ENCODE results near the gene COMP.

COMP gene

GRCh38 chr19:18790566-18791314 is at the start of gene COMP:
Gene COMP (minus strand): TSS chr19:18791305. CDS start chr19:18791269, 36 bp downstream.
- Histone ChIP-seq H3K4me3 (ENCODE audit: low read length) (peak within 1 kb of the TSS; percentile 57; the same call in 1 of the 2 replicates), H3K4me1 (ENCODE audit: insufficient read depth, low read length) (no peaks in the 10 kb centered on the region), H3K9me3 (ENCODE audit: insufficient read depth, low read depth, low read length) (no peaks in the 10 kb centered on the region; the same call in 1 of the 2 replicates), H3K9ac (ENCODE audit: low read depth, low read length) (no peak within 1 kb of the TSS), H3K36me3 (ENCODE audit: insufficient read depth, low read depth, low read length) (no peaks in the 10 kb centered on the region), H3K27me3 (ENCODE audit: insufficient read depth, low read length) (peaks cover 99% of the 10 kb centered on the region), H3K27ac (ENCODE audit: low read length) (no peak within 1 kb of the TSS)

- Histone ChIP-seq H3K36me3 (ENCODE audit: insufficient read depth, low read depth, low read length) (peaks cover 19% of the 10 kb centered on the region), H3K9ac (ENCODE audit: low read depth, low read length) (0 out of 2 replicates have a peak overlapping the region, but pooled peaks have one; percentile 38), H3K27ac (ENCODE audit: low read length) (no peak overlapping the region), H3K27me3 (ENCODE audit: insufficient read depth, low read length) (no peaks in the 10 kb centered on the region), H3K4me1 (ENCODE audit: insufficient read depth, low read length) (peaks cover 4% of the 10 kb centered on the region; the same call in 1 of the 2 replicates), H3K9me3 (ENCODE audit: insufficient read depth, low read depth, low read length) (no peaks in the 10 kb centered on the region), H3K4me3 (ENCODE audit: low read length) (no peak overlapping the region)
Measured at GRCh38 chr19:18840288-18841267, 49.5 kb upstream of the COMP start.

DNA sequence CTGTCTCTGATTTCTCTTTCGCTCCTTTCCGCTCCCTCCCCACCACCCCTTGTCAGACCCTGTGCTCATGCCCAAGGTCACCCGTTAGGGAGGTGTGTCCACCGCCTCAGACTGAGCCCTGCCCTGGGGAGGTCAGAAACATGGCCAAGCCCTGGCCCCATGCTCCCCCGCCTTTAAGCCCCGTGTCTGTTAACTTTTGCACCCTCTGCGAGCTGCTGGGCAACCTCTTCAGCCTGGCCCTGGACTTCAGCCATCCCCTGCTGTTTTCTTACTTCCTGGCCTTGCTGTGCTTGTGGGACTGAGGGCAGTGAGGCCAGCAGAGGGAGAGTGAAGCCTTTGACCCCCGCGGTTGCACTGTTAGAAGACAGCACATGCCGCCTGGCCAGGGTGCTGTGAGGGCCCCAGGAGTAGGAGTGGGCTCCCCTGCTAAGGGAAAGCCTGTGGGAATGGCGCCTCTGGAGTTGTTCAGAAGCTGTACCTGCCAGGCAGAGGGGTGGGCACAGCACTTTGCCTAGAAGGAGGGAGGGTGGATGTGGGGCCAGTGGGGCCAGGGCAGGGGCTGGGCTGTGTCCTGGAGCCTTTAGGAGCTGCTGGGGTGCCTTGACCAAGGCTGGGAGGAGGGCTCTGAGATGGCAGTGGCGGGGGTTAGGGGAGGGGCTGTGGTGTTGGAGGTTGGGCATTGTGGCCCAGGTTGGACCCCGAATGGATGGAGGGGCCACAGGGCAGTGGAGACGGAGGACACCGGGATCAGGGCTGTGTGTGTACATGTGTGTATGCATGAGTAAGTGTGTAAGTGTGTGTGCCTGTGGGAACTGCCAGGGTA is 48.6 kb upstream of the COMP start:
- Histone ChIP-seq H3K27me3 (ENCODE audit: insufficient read depth, low read length) (no peaks in the 10 kb centered on the region), H3K4me3 (ENCODE audit: low read length) (no peak overlapping the region), H3K4me1 (ENCODE audit: insufficient read depth, low read length) (peaks cover 8% of the 10 kb centered on the region; the same call in 1 of the 2 replicates), H3K27ac (ENCODE audit: low read length) (no peak overlapping the region), H3K9me3 (ENCODE audit: insufficient read depth, low read depth, low read length) (no peaks in the 10 kb centered on the region), H3K9ac (ENCODE audit: low read depth, low read length) (no peak overlapping the region), H3K36me3 (ENCODE audit: insufficient read depth, low read depth, low read length) (peaks cover 28% of the 10 kb centered on the region)

DNA sequence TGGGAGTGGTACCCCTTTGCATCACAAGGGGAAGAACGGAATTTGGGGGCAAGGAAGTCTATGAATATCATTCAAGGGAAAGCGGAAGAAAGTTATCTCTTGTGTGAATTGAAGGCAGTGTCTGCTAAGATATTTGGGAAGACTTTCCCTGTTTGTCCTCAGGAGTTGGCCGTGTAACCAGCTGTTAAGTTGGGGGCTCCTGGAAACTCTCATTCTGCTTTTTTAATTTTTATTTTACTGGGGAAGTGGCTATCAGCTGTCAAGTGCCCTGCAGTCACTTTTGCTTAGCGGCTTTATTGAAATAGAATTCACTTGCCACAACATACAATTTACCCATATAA is 43.5 kb upstream of the COMP start:
- Histone ChIP-seq H3K4me3 (ENCODE audit: low read length) (peak overlapping the region; percentile 90), H3K9ac (ENCODE audit: low read depth, low read length) (no peak overlapping the region), H3K27ac (ENCODE audit: low read length) (no peak overlapping the region)

GRCh38 chr19:18833849-18834643 is 42.9 kb upstream of the COMP start:
- Histone ChIP-seq H3K27me3 (ENCODE audit: insufficient read depth, low read length) (no peaks in the 10 kb centered on the region), H3K9me3 (ENCODE audit: insufficient read depth, low read depth, low read length) (no peaks in the 10 kb centered on the region), H3K4me1 (ENCODE audit: insufficient read depth, low read length) (peaks cover 14% of the 10 kb centered on the region), H3K4me3 (ENCODE audit: low read length) (peak overlapping the region; percentile 90), H3K9ac (ENCODE audit: low read depth, low read length) (peak overlapping the region; percentile 22; the same call in 1 of the 2 replicates), H3K27ac (ENCODE audit: low read length) (no peak overlapping the region), H3K36me3 (ENCODE audit: insufficient read depth, low read depth, low read length) (peaks cover 28% of the 10 kb centered on the region)

More for the DNA sequence above, 43.5 kb upstream of the COMP start:
- peaks cover 14% of the 10 kb centered on the region for H3K4me1 ChIP-seq (ENCODE audit: insufficient read depth, low read length)
- H3K27me3 ChIP-seq (ENCODE audit: insufficient read depth, low read length): no peaks in the 10 kb centered on the region
- no peaks in the 10 kb centered on the region for H3K9me3 ChIP-seq (ENCODE audit: insufficient read depth, low read depth, low read length)
- peaks cover 28% of the 10 kb centered on the region for H3K36me3 ChIP-seq (ENCODE audit: insufficient read depth, low read depth, low read length)

DNA sequence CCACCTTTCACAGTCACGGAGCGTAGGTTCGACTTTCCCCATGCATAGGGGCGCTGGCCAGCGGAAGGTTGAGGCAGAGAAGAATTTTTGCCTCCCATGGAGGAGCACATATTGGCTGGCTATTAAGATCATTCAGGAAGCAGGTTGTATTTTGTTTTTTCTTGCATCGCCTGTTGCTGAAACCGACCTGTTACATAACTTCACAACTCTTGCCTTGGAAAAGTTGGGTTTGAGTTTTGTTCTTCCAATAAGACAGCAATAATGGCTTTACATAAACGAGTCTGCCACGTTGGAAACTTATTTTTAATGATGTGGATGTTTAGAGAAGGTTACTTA is 42.0 kb upstream of the COMP start:
- Histone ChIP-seq H3K36me3 (ENCODE audit: insufficient read depth, low read depth, low read length) (peaks cover 28% of the 10 kb centered on the region), H3K27me3 (ENCODE audit: insufficient read depth, low read length) (peaks cover 5% of the 10 kb centered on the region), H3K9ac (ENCODE audit: low read depth, low read length) (peak overlapping the region; percentile 85), H3K9me3 (ENCODE audit: insufficient read depth, low read depth, low read length) (no peaks in the 10 kb centered on the region), H3K4me3 (ENCODE audit: low read length) (peak overlapping the region; percentile 90), H3K27ac (ENCODE audit: low read length) (no peak overlapping the region), H3K4me1 (ENCODE audit: insufficient read depth, low read length) (peaks cover 14% of the 10 kb centered on the region)

DNA sequence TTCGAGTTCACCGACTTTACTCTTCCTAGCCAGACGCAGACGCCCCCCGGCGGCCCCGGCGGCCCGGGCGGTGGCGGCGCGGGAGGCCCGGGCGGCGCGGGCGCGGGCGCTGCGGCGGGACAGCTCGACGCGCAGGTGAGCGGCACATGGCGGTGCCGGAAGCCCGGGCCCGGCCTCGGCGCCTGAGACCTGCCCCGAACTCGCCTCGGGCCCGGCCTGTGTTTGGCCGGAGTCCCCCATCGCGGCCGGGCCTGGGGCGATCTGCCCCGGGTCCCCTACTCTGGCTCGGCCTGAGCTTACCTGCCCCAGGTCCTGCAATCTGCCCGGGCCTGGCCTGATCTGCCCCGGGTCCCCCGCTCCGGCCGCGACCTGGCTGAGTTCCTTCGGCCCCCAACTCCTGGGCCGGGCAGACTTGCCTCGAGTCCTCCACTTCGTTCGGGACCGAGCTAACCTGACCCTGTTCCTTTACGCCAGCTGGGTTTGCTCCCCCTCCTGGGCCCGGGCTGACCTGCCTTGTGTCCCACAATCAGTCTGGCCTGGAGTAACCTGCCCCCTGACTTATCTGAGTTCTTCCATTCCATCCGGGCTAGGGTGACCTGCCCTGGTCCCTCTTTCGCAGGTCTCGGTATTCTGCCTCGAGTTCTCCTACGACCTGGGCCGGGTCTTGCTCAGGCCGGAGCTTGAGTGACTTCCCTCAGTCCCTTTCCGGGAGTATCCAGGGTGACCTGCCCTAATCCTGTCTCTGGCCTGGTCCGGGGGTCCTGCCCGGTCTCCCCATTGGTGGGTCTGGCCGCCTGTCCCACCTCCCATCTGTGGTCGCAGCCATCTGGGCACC is 41.4 kb upstream of the COMP start:
- H3K36me3 ChIP-seq (ENCODE audit: insufficient read depth, low read depth, low read length): peaks cover 22% of the 10 kb centered on the region
- H3K27me3 ChIP-seq (ENCODE audit: insufficient read depth, low read length): peaks cover 5% of the 10 kb centered on the region
- no peaks in the 10 kb centered on the region for H3K9me3 ChIP-seq (ENCODE audit: insufficient read depth, low read depth, low read length)
- peaks cover 14% of the 10 kb centered on the region for H3K4me1 ChIP-seq (ENCODE audit: insufficient read depth, low read length)
- peak overlapping the region; percentile 85 for H3K9ac ChIP-seq (ENCODE audit: low read depth, low read length)
- no peak overlapping the region for H3K27ac ChIP-seq (ENCODE audit: low read length)
- H3K4me3 ChIP-seq (ENCODE audit: low read length): peak overlapping the region; percentile 90

DNA sequence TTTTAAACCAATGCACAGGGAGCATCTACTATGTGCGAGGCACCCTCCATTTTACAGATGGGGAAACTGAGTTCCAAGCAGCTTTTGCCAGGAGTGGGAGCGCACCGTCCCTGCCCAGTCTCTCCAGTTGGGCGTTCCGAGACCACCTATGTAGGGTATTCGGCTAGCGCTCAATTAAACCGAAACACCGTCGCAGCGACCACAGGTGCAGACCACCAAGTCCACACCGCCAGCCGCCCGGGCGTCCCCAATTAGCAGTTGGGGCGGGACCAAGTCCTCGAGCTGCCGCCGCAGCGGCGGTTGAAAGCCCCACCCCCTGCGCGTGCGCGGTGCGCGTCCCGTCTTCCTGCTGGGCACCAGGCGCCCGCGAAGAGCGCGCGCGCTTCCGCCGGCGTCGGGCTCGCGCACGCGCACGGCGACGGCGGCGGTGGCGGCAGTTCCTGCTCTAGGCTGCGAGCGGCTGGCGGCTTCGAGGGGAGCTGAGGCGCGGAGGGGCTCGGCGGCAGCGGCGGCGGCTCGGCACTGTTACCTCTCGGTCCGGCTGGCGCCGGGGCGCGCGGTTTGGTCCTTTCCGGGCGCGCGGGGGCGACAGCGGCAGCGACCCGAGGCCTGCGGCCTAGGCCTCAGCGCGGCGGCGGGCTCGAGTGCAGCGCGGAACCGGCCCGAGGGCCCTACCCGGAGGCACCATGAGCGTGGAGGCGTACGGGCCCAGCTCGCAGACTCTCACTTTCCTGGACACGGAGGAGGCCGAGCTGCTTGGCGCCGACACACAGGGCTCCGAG is 40.6 kb upstream of the COMP start, which contains the start of gene UPF1:
TSS of gene UPF1 (plus strand) at position 436 of the 782 bp plus-strand sequence. CDS start at position 687, 251 bp downstream.
- no peak within 1 kb of the TSS for H3K27ac ChIP-seq (ENCODE audit: low read length)
- no peaks in the 10 kb centered on the region; the same call in 1 of the 2 replicates for H3K9me3 ChIP-seq (ENCODE audit: insufficient read depth, low read depth, low read length)
- peak within 1 kb of the TSS; percentile 90 for H3K4me3 ChIP-seq (ENCODE audit: low read length)

DNA sequence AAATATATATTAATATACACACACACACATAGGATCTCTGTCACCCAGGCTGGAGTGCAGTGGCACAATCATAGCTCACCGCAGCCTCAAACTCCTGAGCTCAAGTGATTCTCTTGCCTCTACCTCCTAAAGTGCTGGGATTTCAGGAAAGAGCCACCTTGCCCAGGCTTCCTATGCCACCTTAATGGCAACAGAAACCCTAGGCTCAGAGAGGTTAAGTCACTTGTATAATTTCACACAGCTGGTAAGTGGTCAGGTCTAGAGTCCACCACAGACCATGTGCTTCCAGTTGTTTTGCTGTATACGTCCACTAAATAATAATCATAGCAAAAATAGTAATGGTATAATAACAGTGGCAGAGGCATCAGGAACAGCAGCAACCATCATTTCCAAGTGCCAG is 39.4 kb upstream of the COMP start:
- H3K27me3 ChIP-seq (ENCODE audit: insufficient read depth, low read length): peaks cover 6% of the 10 kb centered on the region
- no peaks in the 10 kb centered on the region; the same call in 1 of the 2 replicates for H3K9me3 ChIP-seq (ENCODE audit: insufficient read depth, low read depth, low read length)
- no peak overlapping the region for H3K9ac ChIP-seq (ENCODE audit: low read depth, low read length)
- H3K27ac ChIP-seq (ENCODE audit: low read length): no peak overlapping the region
- H3K4me1 ChIP-seq (ENCODE audit: insufficient read depth, low read length): peaks cover 14% of the 10 kb centered on the region
- peaks cover 8% of the 10 kb centered on the region for H3K36me3 ChIP-seq (ENCODE audit: insufficient read depth, low read depth, low read length)
- H3K4me3 ChIP-seq (ENCODE audit: low read length): no peak overlapping the region

More for the DNA sequence above, 40.6 kb upstream of the COMP start, which contains the start of gene UPF1:
- peaks cover 14% of the 10 kb centered on the region for H3K4me1 ChIP-seq (ENCODE audit: insufficient read depth, low read length)
- peaks cover 5% of the 10 kb centered on the region for H3K27me3 ChIP-seq (ENCODE audit: insufficient read depth, low read length)
- peaks cover 16% of the 10 kb centered on the region for H3K36me3 ChIP-seq (ENCODE audit: insufficient read depth, low read depth, low read length)
- H3K9ac ChIP-seq (ENCODE audit: low read depth, low read length): peak within 1 kb of the TSS; percentile 85

Data from iPS-20b (cell line).